ENCODE measurements around the gene RBM47. TPM values are rescaled to one million over a fixed set of nuclear protein-coding genes. Genes with fewer than 3 reads are reported as not detected.
"Not testable (repeated sequence)": the region's sequence is repeated elsewhere in the genome, so short reads cannot be mapped to it uniquely, and the experiment has no call there.

The RBM47 gene
- total RNA-seq, 2 donors from 2014 or later = 0.22 to 0.48 TPM

DNA sequence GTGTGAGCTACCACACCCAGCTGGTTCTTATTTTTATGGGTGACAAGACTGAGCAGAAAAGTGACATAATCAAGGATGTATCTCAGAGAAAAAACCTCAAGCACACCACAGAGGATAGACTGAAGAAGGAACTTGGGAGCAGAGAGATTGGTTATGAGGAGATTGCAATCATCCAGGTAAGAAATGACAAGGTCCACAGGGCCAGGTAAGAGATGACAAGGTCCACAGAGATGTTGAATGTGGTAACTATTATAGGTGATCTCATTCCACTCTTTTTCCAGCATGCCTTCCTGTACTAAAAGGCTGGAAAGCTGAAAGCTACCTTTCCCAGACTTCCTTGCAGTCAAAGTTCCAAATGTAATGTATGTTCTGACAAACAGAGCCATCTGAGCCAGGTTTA is 15.9 kb upstream of the RBM47 start:
- no peak for ATAC-seq (replicated peaks)
- Mint-ChIP-seq H3K9me3 (no peaks in the 10 kb centered on the region), H3K4me3 (no peak overlapping the region), H3K27ac (no peak overlapping the region), H3K4me1 (no peaks in the 10 kb centered on the region), H3K36me3 (ENCODE audit: low read depth) (no peaks in the 10 kb centered on the region), H3K27me3 (no peaks in the 10 kb centered on the region)

DNA sequence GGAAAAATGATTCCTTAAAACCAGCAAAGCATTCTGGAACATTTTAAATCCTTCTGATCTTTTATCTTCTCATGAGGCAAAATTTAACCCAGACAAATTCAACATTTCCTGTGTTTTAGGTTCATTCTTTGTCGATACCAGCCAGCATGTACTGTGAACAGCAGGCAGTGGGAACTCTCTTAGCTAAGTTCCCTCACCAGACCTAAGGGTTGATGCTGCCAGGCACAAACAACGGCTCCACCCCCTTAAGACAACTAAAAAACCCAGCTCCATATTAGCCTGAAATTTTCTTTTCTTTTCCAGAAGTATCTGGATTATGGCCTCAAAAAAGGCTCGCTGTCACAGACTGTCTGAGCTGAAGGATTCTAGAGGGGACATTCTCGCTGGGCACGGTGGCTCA is 2.4 kb upstream of the RBM47 start:
- H3K4me1 Mint-ChIP-seq = no peaks in the 10 kb centered on the region
- no peaks in the 10 kb centered on the region for H3K9me3 Mint-ChIP-seq
- H3K27me3 Mint-ChIP-seq = peaks cover 28% of the 10 kb centered on the region
- H3K4me3 Mint-ChIP-seq = no peak overlapping the region
- no peak overlapping the region for H3K27ac Mint-ChIP-seq
- no peaks in the 10 kb centered on the region for H3K36me3 Mint-ChIP-seq (ENCODE audit: low read depth)
- ATAC-seq (replicated peaks) = no peak

DNA sequence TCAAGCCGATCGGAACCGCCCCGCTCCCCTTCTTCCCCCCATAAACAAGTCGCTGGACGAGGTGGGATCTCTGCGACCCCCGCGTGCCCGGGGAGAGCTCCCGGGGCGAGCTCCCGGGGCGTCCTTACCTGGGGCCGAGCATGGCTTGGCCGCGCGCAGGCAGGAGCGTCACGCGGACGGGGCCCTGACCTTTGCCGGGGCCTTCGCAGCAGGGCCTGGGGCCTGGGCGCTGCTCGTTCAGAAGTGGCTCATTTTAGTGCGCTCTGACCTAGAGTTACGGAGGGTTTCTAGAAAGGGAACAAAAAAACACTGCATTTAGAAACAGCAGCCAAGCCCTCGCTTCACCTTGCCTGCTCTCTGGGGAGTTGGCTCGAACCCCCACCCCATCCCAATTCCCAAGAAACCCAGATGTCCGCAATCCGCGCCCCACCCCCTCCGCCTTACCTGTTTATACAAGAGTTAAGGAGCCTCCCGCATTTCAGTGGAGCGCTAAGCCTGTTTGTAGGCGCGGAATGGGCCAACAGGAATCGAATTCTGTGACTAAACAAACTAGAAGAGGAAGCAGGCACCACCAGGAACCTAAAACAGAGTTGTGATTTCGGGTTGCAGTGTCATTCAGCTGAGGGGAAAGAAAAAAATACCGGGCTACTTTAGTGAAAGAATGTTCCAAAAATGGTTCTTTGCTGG is 814 bp upstream of the RBM47 start:
- H3K4me1 Mint-ChIP-seq = peaks cover 9% of the 10 kb centered on the region
- H3K4me3 Mint-ChIP-seq = peak overlapping the region; percentile 64
- H3K27ac Mint-ChIP-seq = no peak overlapping the region
- H3K9me3 Mint-ChIP-seq = no peaks in the 10 kb centered on the region
- H3K36me3 Mint-ChIP-seq (ENCODE audit: low read depth) = no peaks in the 10 kb centered on the region
- ATAC-seq (replicated peaks) = no peak
- H3K27me3 Mint-ChIP-seq = peaks cover 36% of the 10 kb centered on the region

DNA sequence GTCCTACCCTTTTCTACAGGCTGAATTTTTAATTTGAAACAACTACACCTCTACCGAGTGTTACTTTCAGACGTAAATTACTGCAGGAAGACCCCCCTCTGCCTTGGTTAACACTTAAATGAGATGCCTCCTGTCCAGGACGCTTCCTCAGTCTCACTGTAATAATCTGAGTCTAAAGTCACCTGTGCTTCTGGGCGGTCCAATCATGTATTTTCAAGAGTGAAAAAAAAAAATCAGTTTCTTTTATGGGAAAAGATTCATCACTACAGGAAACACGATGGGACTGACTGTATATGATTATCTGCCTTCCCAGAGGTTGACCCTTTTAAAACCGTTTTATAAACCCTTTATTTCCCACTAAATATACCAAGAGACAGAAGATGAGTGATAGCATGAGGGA is 776 bp downstream of the RBM47 start:
- Mint-ChIP-seq H3K9me3 (no peaks in the 10 kb centered on the region), H3K4me3 (peak overlapping the region; percentile 64), H3K4me1 (peaks cover 9% of the 10 kb centered on the region), H3K36me3 (ENCODE audit: low read depth) (no peaks in the 10 kb centered on the region), H3K27me3 (peaks cover 36% of the 10 kb centered on the region), H3K27ac (no peak overlapping the region)
- no peak for ATAC-seq (replicated peaks)

DNA sequence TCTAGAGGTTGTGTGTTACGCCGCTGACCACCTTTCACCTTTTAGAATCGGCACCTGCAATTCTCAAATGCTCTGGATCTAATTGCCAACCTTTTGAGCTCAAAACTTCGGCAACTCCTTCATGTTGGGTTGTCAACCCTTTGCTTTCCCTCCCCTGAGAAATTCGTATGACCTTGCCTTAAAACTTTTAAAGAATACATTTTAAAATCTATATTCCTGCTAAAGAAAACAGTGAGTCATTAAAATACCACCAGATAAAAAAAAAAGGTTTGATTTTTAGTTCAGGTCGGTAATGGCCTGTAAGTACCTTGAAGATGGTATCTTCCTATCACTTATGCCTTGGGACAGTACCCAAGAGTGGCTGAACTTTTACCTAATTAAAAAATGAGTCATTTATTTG is 1.3 kb downstream of the RBM47 start:
- H3K9me3 Mint-ChIP-seq; H3K4me1 Mint-ChIP-seq; ATAC-seq (replicated peaks); H3K36me3 Mint-ChIP-seq (ENCODE audit: low read depth); H3K27ac Mint-ChIP-seq: not testable (repeated sequence)
- Mint-ChIP-seq H3K27me3 (peaks cover 36% of the 10 kb centered on the region), H3K4me3 (peak overlapping the region; percentile 64)

DNA sequence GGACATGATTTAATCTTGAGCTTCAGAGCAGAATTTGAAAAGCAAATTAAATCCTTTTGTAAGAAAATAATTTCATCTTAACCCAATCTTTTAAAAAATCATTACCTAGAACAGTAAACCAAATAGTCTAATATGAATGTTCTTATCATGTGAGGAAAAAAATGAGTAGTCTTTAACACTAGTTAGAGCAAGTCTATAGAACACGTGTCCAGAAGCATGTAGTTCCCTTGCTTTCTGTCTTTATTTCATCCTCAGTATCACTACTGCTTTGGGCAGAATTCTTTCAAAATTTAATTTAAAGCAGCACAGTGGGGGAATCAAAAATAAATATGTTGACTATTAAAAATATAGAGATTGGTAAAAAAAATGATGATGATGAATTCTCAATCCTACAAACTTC is 2.1 kb downstream of the RBM47 start:
- ATAC-seq (replicated peaks) = no peak
- H3K27ac Mint-ChIP-seq = no peak overlapping the region
- H3K27me3 Mint-ChIP-seq = peaks cover 36% of the 10 kb centered on the region
- no peaks in the 10 kb centered on the region for H3K9me3 Mint-ChIP-seq
- H3K4me1 Mint-ChIP-seq = peaks cover 9% of the 10 kb centered on the region
- no peaks in the 10 kb centered on the region for H3K36me3 Mint-ChIP-seq (ENCODE audit: low read depth)
- H3K4me3 Mint-ChIP-seq = no peak overlapping the region

DNA sequence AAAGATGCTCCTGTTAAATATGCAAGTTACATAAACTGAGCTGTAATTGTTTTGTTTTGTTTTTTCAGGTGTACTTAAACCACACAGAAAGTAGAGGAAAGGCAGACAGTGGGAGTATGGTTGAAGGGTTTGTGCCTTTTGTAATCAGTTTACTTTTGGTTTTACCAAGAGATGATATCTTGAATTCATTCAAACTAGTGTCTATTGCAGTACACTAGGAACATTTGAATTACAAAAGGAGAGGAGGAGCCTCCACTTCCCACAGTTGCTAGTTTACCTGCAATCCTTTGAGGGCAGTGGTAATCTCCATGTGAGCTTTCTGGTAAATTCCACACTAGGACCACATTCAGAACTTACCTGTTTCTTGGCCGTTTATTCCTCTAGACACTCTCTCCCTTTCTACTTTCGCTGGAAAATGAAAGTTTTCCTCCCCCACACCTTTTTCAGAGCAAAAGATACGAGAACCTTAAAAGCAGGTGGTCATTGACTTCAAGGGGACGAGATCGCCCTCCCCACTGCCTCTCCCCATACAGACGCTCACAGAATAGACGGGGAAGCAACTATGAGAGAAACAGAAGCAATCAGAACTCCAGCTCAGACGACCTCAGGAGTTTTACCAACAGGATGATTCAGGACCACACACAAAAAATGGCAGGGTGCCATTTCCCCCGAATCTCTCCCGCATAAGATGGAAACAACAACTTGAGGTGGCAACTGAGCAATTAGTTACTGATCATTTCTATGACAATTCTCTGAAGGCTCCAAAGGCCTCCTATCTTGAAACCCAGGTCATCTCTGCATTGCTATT is 3.3 kb downstream of the RBM47 start:
- Mint-ChIP-seq H3K4me1 (peaks cover 15% of the 10 kb centered on the region), H3K36me3 (ENCODE audit: low read depth) (no peaks in the 10 kb centered on the region), H3K27ac (no peak overlapping the region), H3K4me3 (peak overlapping the region; percentile 19), H3K27me3 (peaks cover 40% of the 10 kb centered on the region), H3K9me3 (no peaks in the 10 kb centered on the region)
- peak; percentile 10 for ATAC-seq (replicated peaks)

DNA sequence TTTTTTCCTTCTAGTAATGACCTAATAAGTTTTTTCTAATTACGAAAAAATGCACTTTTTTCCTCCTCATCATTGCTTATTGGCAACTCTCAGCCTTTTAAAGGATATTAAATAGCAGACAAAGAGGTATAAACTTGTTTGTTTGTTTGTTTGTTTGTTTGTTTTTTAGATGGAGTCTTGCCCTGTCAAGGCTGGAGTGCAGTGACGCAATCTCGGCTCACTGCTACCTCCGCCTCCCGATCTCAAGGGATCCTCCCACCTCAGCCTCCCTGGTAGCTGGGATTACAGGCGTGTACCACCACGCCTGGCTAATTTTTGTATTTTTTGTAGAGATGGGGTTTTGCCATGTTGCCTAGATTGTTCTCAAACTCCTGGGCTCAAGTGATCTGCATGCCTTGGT is 6.0 kb downstream of the RBM47 start:
- no peak overlapping the region for H3K27ac Mint-ChIP-seq
- no peak for ATAC-seq (replicated peaks)
- H3K27me3 Mint-ChIP-seq = peaks cover 30% of the 10 kb centered on the region
- H3K4me1 Mint-ChIP-seq = peaks cover 20% of the 10 kb centered on the region
- no peaks in the 10 kb centered on the region for H3K36me3 Mint-ChIP-seq (ENCODE audit: low read depth)
- no peak overlapping the region for H3K4me3 Mint-ChIP-seq
- no peaks in the 10 kb centered on the region for H3K9me3 Mint-ChIP-seq

DNA sequence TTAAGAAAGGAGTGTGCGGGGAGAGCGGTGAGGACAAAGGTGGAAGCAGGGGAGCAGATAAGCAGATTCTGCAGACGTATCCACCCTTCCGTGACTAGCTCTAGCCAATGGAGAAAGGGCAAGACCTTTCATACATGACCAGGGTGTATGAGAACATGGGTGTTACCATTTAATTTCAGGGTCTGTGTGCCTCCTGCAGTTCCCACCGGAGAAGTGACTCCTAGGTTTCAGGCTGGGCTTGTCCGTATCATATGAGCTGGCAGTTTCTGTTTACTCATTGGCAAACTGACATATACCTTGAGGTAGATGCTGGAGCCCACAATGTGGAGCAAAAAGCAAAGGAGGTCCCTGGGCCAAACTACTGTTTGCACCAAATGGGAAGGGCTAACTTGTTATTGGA is 6.8 kb downstream of the RBM47 start:
- Mint-ChIP-seq H3K27ac (no peak overlapping the region), H3K9me3 (no peaks in the 10 kb centered on the region), H3K4me3 (no peak overlapping the region), H3K27me3 (peaks cover 26% of the 10 kb centered on the region), H3K4me1 (peaks cover 20% of the 10 kb centered on the region), H3K36me3 (ENCODE audit: low read depth) (no peaks in the 10 kb centered on the region)
- ATAC-seq (replicated peaks) = peak; percentile 68

DNA sequence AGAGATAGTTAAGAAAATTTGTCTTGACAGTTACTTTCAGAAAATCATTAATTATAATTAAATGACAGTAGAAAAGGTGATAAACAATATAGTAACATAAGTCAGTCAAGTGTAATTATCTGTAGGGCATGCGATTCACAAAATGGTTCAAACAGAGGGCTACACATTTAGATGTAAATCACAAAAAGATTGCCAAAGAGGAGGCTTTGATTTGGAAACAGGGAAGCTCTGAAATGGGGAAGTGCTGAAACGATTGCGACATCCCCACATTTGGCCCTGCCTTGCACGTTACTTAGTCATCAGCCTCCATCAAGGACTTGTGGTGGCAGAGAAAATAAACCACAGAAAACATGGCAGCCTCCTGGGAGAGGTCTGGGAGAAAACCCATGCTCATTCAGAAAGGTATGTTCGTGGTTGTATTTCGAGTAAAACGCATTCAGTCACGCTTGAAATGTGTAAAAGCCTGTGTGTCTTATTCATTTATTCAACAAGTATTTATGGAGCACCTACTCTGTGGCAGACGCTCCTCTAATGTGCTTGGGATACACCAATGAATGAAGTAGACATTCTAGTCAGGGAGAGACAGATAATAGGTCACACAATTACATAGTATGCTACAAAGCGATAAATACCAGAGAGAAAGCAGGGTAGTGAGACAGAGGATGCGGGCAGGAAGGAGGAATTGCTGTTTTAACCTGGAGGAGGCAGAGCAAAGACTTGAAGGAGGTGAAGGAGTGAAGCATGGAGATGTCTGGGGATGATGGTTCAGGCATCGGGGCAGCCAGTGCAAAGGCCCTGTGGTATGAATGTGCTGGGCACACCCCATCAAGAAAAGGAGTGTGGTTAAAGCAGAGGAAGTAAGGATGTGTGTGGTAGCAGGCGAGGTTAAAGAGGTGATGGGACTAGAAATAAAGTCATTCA is 7.8 kb downstream of the RBM47 start:
- Mint-ChIP-seq H3K27me3 (peaks cover 17% of the 10 kb centered on the region), H3K36me3 (ENCODE audit: low read depth) (no peaks in the 10 kb centered on the region), H3K4me1 (peaks cover 18% of the 10 kb centered on the region), H3K9me3 (no peaks in the 10 kb centered on the region), H3K27ac (peak overlapping the region; percentile 10), H3K4me3 (peak overlapping the region; percentile 14)
- peak; percentile 65 for ATAC-seq (replicated peaks)

DNA sequence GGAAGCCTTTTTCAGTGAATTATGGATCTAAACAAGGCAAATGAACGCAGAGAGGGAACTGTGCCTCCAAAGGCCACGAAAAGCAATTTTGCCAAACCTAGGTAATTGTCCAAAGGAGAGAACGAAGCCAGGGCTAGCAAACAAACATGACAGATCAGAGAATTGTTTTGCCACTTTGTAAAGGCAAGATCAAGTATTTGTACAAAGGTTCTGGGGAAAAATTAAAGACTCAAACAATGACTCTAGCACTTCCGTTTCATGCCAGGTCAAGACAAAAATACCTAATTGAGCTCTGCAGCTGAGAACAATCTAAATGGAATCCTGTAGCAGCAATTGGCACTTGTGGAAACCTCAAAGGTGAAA is 8.5 kb downstream of the RBM47 start:
- H3K27ac Mint-ChIP-seq = no peak overlapping the region
- no peaks in the 10 kb centered on the region for H3K9me3 Mint-ChIP-seq
- H3K4me1 Mint-ChIP-seq = peaks cover 11% of the 10 kb centered on the region
- H3K4me3 Mint-ChIP-seq = no peak overlapping the region
- peaks cover 11% of the 10 kb centered on the region for H3K27me3 Mint-ChIP-seq
- ATAC-seq (replicated peaks) = no peak
- no peaks in the 10 kb centered on the region for H3K36me3 Mint-ChIP-seq (ENCODE audit: low read depth)

DNA sequence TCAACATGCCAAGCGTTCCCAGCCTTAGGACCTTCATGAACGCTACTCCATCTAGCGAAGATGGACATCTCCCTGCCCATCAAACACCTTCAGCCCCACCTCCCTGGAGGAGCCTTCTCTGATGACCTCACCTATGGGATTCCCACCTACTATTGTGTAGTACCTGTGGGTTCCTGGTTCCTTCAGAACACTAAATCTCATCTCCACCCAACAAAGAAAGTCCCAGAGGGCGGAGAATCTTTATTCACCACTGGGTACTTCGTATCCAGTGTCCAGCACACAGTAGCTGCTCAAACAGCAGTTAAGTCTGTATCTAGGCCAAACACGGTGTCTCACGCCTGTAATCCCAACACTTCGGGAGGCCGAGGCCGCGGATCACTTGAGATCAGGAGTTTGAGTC is 10.1 kb downstream of the RBM47 start:
- Mint-ChIP-seq H3K27me3 (peaks cover 11% of the 10 kb centered on the region), H3K36me3 (ENCODE audit: low read depth) (no peaks in the 10 kb centered on the region)

DNA sequence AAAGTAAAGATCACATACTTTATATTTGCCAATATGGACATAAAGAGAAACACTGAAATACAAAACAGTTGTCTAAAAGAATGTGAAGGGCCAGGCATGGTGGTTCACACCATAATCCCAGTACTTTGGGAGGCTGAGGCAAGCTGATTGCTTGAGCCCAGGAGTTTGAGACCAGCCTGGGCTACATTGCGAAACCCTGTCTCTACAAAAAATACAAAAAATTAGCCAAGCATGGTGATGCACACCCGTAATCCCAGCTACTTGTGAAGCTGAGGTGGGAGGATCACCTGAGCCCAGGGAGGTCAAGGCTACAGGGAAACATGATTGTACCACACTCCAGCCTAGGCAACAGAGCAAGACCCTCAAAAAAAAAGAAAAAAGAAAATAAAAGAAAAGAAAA is 11.8 kb downstream of the RBM47 start:
- H3K4me1 Mint-ChIP-seq = peaks cover 10% of the 10 kb centered on the region
- H3K4me3 Mint-ChIP-seq = no peak overlapping the region
- H3K27ac Mint-ChIP-seq = no peak overlapping the region
- H3K36me3 Mint-ChIP-seq (ENCODE audit: low read depth) = no peaks in the 10 kb centered on the region
- no peak for ATAC-seq (replicated peaks)
- no peaks in the 10 kb centered on the region for H3K9me3 Mint-ChIP-seq
- peaks cover 11% of the 10 kb centered on the region for H3K27me3 Mint-ChIP-seq

More for the DNA sequence above, 10.1 kb downstream of the RBM47 start:
- no peak overlapping the region for H3K27ac Mint-ChIP-seq
- no peaks in the 10 kb centered on the region for H3K9me3 Mint-ChIP-seq
- peaks cover 10% of the 10 kb centered on the region for H3K4me1 Mint-ChIP-seq
- no peak overlapping the region for H3K4me3 Mint-ChIP-seq
- ATAC-seq (replicated peaks) = no peak

DNA sequence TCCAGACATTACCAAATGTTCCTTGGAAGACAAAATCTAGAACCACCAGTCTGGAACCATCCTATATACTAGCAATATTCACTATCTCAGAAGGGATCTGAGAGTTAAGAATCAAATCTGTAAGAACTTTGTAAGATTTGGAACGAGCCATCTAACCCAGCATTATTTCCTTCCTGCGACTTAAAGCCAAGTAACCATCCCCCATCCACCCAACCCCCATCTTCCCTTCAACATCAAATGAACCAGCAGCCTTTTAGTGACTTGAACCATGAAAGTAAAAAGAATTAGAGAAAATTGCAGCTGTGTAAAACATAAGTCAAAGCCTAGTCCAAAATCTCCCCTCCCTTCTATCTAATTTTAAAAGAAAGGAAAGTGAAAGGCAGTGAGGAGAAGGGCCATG is 15.6 kb downstream of the RBM47 start:
- H3K27ac Mint-ChIP-seq = no peak overlapping the region
- H3K27me3 Mint-ChIP-seq = peaks cover 4% of the 10 kb centered on the region
- H3K4me3 Mint-ChIP-seq = no peak overlapping the region
- no peak for ATAC-seq (replicated peaks)
- no peaks in the 10 kb centered on the region for H3K36me3 Mint-ChIP-seq (ENCODE audit: low read depth)
- no peaks in the 10 kb centered on the region for H3K4me1 Mint-ChIP-seq
- no peaks in the 10 kb centered on the region for H3K9me3 Mint-ChIP-seq

All from activated T-helper 17 cell treated with anti-CD3 and anti-CD28 coated beads, Interleukin-2, amount 50 U/mL, for 72 hours (primary cell).